ENCODE measurements around the gene NYNRIN. TPM values are rescaled to one million over a fixed set of nuclear protein-coding genes. Genes with fewer than 3 reads are reported as not detected.

The NYNRIN gene
- total RNA-seq, 1 donor from 2014 or later: 7.3 TPM

DNA sequence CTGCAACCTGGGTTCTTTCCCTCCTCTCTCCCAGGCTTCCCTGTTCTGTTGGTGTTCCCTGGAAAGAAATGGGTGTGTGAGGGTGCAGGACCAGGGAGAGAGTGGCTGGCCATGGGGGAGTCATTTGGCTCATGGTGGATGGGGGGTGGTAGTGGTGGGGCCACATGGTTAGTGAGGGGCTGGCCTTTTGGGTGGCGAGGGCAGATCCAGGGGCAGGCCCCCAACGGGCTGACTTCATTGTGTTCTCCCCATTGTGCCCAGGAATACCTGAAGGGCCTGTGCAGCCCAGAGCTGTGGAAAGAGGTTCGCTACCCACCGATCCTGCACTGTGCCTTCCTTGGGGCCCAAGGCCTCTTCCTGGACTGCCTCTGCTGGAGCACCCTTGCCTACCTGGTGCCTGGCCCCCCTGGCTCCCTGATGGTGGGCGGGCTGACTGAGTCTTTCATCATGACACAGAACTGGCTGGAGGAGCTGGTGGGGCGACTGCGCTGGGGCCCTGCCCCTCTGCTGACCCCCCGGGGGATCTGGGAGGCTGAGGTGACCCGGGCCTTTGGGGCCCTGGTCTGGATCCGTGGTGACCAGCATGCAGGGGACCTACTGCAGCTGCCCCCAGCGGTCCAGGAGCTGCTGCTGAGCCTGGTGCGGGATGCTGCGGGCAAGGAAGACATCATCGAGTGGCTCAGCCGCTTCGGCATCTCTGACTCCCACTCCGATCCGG lies 9.0 kb downstream of the NYNRIN start:
- intact Hi-C loops (cut with micrococcal nuclease): no loop called here
- DNase-seq (no peak), ATAC-seq (no peak)

DNA sequence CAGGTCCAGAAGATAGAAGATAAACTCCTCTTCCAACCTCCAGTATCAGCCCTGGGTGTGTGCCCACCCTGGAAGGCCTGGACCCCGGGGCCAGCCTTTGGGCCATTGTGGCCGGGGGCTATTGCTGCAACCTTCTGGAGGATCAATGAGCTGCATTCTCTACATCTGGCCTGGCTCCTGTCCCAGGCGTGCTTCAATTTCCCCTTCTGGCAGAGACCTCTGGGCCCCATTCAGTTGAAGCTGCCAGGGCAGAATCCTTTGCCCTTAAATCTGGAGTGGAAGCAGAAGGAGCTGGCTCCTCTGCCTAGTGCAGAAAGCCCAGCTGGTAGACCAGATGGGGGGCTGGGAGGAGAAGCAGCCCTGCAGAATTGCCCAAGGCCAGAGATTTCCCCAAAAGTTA lies 10.0 kb downstream of the NYNRIN start:
- intact Hi-C loops (cut with micrococcal nuclease): no loop called here
- no peak for DNase-seq
- ATAC-seq: no peak

DNA sequence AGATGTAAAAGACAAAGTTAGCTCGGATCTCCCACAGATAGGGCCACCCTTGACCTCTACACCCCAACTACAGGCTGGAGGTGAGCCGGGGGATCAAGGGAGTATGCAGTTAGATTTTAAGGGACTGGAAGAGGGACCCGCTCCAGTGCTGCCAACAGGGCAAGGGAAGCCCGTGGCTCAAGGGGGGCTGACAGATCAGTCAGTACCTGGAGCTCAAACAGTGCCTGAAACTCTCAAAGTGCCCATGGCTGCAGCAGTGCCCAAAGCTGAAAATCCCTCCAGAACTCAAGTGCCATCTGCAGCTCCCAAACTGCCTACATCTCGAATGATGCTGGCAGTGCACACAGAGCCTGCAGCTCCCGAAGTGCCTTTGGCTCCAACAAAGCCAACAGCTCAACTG lies 10.4 kb downstream of the NYNRIN start:
- ATAC-seq (no peak), DNase-seq (no peak)
- intact Hi-C loops (cut with micrococcal nuclease): no loop called here

DNA sequence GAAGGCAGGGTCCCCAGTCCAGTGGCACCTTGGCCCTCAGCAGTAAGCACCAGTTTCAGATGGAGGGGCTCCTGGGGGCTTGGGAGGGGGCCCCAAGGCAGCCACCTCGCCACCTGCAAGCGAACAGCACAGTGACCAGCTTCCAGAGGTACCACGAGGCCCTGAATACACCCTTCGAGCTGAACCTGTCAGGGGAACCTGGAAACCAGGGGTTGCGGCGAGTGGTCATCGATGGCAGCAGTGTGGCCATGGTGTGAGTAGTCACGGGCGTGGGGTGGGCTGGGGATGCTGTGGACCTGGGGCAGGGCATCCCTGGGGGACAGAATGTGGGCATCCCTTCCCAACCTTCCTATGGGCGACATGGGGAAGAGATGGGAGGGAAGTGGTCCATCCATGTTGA lies 11.2 kb downstream of the NYNRIN start:
- intact Hi-C loops (cut with micrococcal nuclease): no loop called here
- no peak for DNase-seq
- ATAC-seq: no peak

DNA sequence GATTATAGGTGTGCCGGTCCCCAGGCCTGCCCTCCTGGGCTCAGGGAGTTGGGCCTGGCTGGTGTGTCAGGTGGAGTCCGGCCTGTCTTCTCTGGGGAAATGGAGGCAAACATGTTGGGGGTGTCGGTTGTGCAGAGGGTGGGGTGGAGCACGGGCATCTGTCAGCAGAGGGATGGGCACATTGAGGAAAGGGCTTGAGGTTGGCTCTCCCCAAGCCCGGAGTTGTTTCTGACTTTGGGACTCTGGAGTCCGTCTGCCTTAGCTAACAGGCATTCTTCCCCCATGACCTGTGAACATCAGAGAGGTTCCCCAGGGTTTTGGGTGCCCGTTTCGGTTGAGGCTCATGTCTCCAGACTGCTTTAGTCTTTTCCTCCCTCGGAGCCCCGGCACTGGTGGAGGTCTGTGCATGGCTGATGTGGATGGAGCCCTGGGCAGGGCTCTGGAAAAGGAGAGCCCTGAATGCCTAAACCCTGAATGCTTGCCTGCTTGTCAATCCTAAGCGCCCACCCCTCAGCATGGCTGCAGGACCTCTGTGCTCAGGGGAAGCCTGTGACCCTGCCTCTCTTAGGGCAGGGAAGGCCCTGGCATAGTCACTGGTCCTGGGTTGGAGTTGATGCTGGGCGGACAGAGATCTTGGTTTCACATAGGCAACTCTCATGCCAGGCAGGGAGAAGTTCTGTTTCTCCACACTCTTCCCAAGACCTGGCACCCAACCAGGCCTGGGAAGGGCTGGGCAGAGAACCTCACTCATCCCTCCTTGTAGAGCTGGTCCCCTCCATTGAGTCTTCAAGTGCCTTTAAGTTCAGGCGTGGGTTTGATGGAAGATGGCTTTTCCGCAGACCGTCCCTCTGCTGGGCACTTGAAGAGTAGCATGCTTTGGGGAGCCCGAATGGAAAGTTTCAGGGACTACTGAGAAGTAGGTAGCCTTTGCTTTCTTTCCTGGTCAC lies 12.9 kb downstream of the NYNRIN start:
- intact Hi-C loops (cut with micrococcal nuclease): no loop called here
- peak; percentile 23 for ATAC-seq
- no peak for DNase-seq

DNA sequence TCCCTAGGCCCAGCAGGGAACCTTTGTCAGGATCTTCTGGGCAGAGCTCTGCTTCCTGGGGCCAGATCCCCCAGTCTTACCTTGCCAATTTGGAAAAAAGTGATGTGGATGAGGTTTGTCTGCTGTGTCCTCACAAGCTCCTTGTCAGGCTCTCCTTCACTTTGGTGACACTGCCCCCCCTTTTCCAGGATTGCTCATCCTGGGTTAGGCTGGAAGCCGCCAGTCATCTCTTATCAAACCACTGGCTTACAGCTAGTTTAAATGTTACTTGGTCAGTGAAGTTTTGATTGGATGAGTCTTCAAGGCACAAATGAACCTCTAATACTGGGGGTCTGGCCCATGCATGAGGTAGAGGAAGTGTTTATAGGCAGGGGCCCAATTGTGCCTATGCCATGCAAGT lies 15.3 kb downstream of the NYNRIN start:
- intact Hi-C loops (cut with micrococcal nuclease): no loop called here
- ATAC-seq (no peak), DNase-seq (no peak)

DNA sequence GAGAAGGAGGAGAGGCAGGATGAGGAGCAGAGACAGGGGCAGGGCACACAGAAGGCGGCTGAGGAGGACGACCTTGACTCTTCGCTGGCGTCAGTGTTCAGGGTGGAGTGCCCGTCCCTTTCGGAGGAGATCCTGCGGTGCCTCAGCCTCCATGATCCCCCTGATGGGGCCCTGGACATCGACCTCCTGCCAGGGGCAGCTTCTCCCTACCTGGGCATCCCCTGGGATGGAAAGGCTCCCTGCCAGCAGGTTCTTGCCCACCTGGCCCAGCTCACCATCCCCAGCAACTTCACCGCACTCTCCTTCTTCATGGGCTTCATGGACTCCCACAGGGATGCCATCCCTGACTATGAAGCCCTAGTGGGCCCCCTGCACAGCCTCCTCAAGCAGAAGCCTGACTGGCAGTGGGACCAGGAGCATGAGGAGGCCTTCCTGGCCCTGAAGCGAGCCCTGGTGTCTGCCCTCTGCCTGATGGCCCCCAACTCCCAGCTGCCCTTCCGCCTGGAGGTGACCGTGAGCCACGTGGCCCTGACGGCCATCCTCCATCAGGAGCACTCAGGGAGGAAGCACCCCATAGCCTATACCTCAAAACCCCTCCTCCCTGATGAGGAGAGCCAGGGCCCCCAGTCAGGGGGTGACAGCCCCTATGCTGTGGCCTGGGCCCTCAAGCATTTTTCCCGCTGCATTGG lies 16.1 kb downstream of the NYNRIN start:
- ATAC-seq: no peak
- intact Hi-C loops (cut with micrococcal nuclease): no loop called here
- no peak for DNase-seq

DNA sequence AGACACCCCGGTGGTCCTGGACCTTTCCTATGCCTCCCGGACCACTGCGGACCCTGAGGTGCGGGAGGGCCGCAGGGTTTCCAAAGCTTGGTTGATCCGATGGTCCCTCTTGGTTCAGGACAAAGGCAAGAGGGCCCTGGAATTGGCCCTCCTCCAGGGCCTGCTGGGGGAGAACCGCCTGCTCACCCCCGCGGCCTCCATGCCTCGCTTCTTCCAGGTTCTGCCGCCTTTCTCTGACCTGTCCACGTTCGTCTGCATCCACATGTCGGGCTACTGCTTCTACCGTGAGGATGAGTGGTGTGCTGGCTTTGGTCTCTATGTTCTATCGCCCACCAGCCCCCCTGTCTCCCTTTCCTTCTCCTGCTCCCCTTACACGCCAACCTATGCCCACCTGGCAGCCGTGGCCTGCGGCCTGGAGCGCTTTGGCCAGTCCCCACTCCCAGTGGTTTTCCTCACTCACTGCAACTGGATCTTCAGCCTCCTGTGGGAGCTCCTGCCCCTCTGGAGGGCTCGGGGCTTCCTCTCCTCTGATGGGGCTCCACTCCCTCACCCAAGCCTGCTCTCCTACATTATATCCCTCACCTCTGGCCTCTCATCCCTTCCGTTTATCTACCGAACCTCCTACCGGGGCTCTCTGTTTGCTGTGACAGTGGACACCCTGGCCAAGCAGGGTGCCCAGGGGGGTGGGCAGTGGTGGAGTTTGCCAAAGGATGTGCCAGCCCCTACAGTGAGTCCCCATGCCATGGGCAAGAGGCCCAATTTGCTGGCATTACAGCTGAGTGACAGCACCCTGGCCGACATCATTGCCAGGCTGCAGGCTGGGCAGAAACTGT lies 16.8 kb downstream of the NYNRIN start:
- intact Hi-C loops (cut with micrococcal nuclease): no loop called here
- ATAC-seq (no peak), DNase-seq (no peak)

DNA sequence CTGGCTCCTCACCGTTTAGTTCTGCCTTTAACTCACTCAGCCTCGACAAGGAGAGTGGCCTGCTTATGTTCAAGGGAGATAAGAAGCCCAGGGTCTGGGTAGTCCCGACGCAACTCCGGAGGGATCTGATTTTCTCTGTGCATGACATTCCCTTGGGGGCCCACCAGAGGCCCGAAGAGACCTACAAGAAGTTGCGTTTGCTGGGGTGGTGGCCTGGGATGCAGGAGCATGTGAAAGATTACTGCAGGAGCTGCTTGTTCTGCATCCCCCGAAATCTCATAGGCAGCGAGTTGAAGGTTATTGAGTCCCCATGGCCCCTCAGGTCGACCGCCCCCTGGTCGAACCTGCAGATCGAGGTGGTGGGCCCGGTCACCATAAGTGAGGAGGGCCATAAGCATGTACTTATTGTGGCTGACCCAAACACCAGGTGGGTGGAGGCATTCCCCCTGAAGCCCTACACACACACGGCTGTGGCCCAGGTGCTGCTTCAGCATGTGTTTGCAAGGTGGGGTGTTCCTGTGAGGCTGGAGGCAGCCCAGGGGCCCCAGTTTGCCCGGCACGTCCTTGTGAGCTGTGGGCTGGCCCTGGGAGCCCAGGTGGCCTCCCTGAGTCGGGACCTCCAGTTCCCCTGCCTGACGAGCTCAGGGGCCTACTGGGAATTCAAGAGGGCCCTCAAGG lies 17.6 kb downstream of the NYNRIN start:
- ATAC-seq (no peak), DNase-seq (no peak)
- intact Hi-C loops (cut with micrococcal nuclease): no loop called here

GRCh38 chr14:24416932-24417619 lies 18.3 kb downstream of the NYNRIN start:
- DNase-seq (no peak), ATAC-seq (peak; percentile 10)
- intact Hi-C loops (cut with micrococcal nuclease): no loop called here

GRCh38 chr14:24417832-24418491 lies 19.2 kb downstream of the NYNRIN start:
- peak; percentile 28 for ATAC-seq

GRCh38 chr14:24418492-24418873 lies 19.7 kb downstream of the NYNRIN start:
- intact Hi-C loops (cut with micrococcal nuclease): no loop called here
- ATAC-seq (no peak), DNase-seq (no peak)

More at GRCh38 chr14:24417832-24418491, 19.2 kb downstream of the NYNRIN start:
- no peak for DNase-seq
- intact Hi-C loops (cut with micrococcal nuclease): no loop called here

DNA sequence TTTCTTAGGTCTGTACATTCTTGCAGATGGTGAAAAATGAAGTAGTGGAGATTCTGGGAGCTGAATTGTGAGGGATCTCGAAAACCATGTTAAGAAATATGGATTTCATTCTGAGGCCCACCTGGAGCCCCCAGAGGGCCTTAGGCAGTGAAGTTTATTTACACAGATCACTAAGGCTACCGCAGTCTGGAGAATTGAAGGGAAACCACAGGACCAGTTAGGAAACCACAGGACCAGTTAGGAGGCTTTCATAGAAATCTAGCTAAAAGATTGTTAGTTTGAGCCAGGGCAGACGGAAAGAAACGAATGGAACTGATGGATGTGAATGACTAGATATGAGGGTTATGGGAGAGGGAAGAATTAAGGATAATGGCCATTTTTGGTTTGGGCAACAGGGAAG lies 23.5 kb downstream of the NYNRIN start:
- DNase-seq (no peak), ATAC-seq (no peak)
- intact Hi-C loops (cut with micrococcal nuclease): no loop called here

GRCh38 chr14:24422694-24423601 lies 24.1 kb downstream of the NYNRIN start:
- intact Hi-C loops (cut with micrococcal nuclease): no loop called here
- no peak for DNase-seq
- no peak for ATAC-seq

- intact Hi-C loops (cut with micrococcal nuclease): no loop called here
- ATAC-seq (no peak), DNase-seq (no peak)
Observed at GRCh38 chr14:24425704-24426103, 26.9 kb downstream of the NYNRIN start.

GRCh38 chr14:24426150-24426911 lies 27.5 kb downstream of the NYNRIN start:
- no peak for ATAC-seq
- intact Hi-C loops (cut with micrococcal nuclease): no loop called here

More at GRCh38 chr14:24426150-24426911, 27.5 kb downstream of the NYNRIN start:
- DNase-seq: no peak

Data from left ventricle myocardium superior (tissue), 1 donor.